A673 (cell line): ENCODE measurements around the gene GPR158.

Experiments used
- CTCF ChIP-seq: fragments of 300-800, 200-600 bp; sonication (generic); conservative IDR thresholded peaks from 2 replicates; pipeline ENCODE4 v1.5.1; 2017; ENCODE audit warnings: low read depth, mild to moderate bottlenecking, antibody characterized with exemption, low read length, moderate library complexity, mixed read lengths
- EZH2 ChIP-seq: fragments of 200-600 bp; sonication (generic); IDR thresholded peaks from 2 replicates; pipeline ENCODE4 v1.6.1; 2017; ENCODE audit warnings: borderline replicate concordance, low read depth, mild to moderate bottlenecking, mixed read lengths, antibody characterized with exemption, low read length; ENCODE audit not compliant: poor library complexity, severe bottlenecking

DNA sequence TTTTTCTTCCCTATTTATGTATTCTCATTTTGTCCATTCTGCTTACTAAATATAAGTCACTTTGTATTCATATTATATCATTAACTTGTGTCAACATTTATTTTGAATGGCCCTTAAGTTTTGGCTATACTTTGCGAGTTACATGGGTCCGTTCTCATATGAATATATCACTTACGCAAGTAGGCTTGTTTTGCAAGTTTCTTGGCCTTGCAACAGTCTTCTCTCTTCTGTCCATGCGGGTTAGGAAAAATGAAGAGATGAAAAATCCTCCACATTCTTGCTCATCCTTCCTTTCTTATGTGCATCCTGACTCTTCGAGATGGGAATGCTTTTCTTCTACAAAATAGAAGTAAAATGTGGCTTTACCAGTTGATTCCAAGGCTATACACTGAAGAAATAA lies 82.8 kb downstream of the GPR158 start:
- no peak for TF ChIP-seq CTCF
- no peak for TF ChIP-seq EZH2
